Ovary (tissue), 9 donors: ENCODE data around the gene L3MBTL1. TPM values are rescaled to one million over a fixed set of nuclear protein-coding genes. Genes with fewer than 3 reads are reported as not detected.

Source experiments
- DNase-seq, 5 donors: peaks; one replicate each; pipeline ENCODE4 v3.0.0-alpha.2; 2019 to 2020
- H3K27ac ChIP-seq, 2 donors: fragments of 200-600 bp; one replicate each; pipeline versions ENCODE4 v1.5.1 to v1.8.0; 2019 to 2022
- H3K27me3 ChIP-seq: fragments of 200-600 bp; one replicate; pipeline ENCODE4 v1.8.0; 2022
- H3K36me3 ChIP-seq: fragments of 200-600 bp; sonication (generic); one replicate; pipeline ENCODE4 v1.5.1; 2019
- H3K4me1 ChIP-seq: one replicate; pipeline ENCODE4 v1.8.1; 2013; ENCODE audit warnings: mild to moderate bottlenecking, moderate library complexity; ENCODE audit not compliant: insufficient read depth
- H3K4me3 ChIP-seq: fragments of 200-600 bp; sonication (generic); one replicate; pipeline ENCODE4 v1.5.1; 2017
- H3K9me3 ChIP-seq, 2 donors: fragments of 200-600 bp in 1 of 2; sonication (generic) in 1 of 2; one replicate each; pipeline versions ENCODE4 v1.5.1 to v1.8.1; 2013 to 2019; ENCODE audit warnings: mild to moderate bottlenecking in 1 of 2, moderate library complexity in 1 of 2
- CTCF ChIP-seq, 3 donors: fragments of 450-650 bp in 2 of 3; fragments of 200-600 bp in 1 of 3; IDR thresholded peaks; one replicate each; pipeline versions ENCODE4 v1.5.1 to v1.8.0; 2016 to 2022; ENCODE audit warnings: antibody characterized with exemption in 3 of 3, mild to moderate bottlenecking in 1 of 3
- EP300 ChIP-seq: sonication (generic); formaldehyde crosslinking; IDR thresholded peaks from one replicate; pipeline ENCODE4 v1.6.1; 2017; ENCODE audit warnings: antibody characterized with exemption
- POLR2A ChIP-seq: fragments of 450-650 bp; IDR thresholded peaks from one replicate; pipeline ENCODE4 v1.6.1; 2017; ENCODE audit warnings: antibody characterized with exemption, mild to moderate bottlenecking, moderate library complexity
- WGBS, 3 donors: extraction: QIAGEN DNeasy Blood & Tissue Kit in 1 of 3; methylation state at CpG; one replicate each; pipeline versions ENCODE4 v1.1.5 to v1.1.7; 2013 to 2017; 5-methylcytosine and 5-hydroxymethylcytosine counted together
- intact Hi-C, 4 donors: fragments of 100-400 bp; cut with DNase I; formaldehyde crosslinking; loops; one replicate each; pipeline versions ENCODE4 v1.11.0 to v1.15.1; 2022 to 2023
- polyA plus RNA-seq, 2 donors: library from polyadenylated mRNA; stranded (reverse); fragments of 200-250 nt in 1 of 2; fragments of 350-450 nt in 1 of 2; fragmentation: Illumina TruSeq in 1 of 2; extraction: RNeasy Lipid Tissue Mini Kit (QIAGEN cat#74804) in 1 of 2; gene quantifications; one replicate each; pipeline ENCODE4 v1.2.3, GENCODE V29; 2013 to 2014
- total RNA-seq, 7 donors: library from RNA; depleted of rRNA in 2 of 7; stranded (reverse); fragments of >200 nt in 2 of 7; fragmentation: NEBNext Ultra II Directional in 3 of 7; extraction: Animal tissue kit (Norgen Biotek cat#: 25700) in 3 of 7; gene quantifications; one replicate each; pipeline versions ENCODE4 v1.1.0 to v1.2.4, GENCODE V29; 2016 to 2023
- donor health status: DM: no; HTN: no; CAD: no; lungs with moderate emphysema.
- donor health status: DM: no; HTN: no; CAD: no.
- donor health status: Bipolar disorder and iron deficiency.
- donor health status: DM: yes; HTN: yes; CAD: no.
- donor health status: DM: no; HTN: no; CAD: no.
- donor health status: DM: yes; HTN: yes; CAD: no.

The L3MBTL1 gene
- total and polyA plus RNA-seq, 9 donors = 8.0 to 22.9 (median 15.7) TPM

- DNase-seq = no peak
- no peak for TF ChIP-seq POLR2A
- TF ChIP-seq CTCF (IDR thresholded peaks at IDR 0.05) = no peak
- TF ChIP-seq EP300 = no peak
- no peaks in the 10 kb centered on the region for H3K9me3 ChIP-seq
- intact Hi-C loops = no loop called here
- no peak overlapping the region for H3K4me3 ChIP-seq
- H3K27me3 ChIP-seq = no peaks in the 10 kb centered on the region
- H3K27ac ChIP-seq = no peak overlapping the region
- no peaks in the 10 kb centered on the region for H3K4me1 ChIP-seq
- H3K36me3 ChIP-seq = no peaks in the 10 kb centered on the region
- 68 to 76% (median 72%) methylated on average over 11 of the region's 11 CpGs for WGBS, 3 donors
Measured at GRCh38 chr20:43472671-43473380, 34.7 kb upstream of the L3MBTL1 start.

- intact Hi-C loops = no loop called here
- DNase-seq = no peak
- TF ChIP-seq CTCF (IDR thresholded peaks at IDR 0.05) (no peak), POLR2A (no peak), EP300 (no peak)
Measured at GRCh38 chr20:43473381-43473704, 34.2 kb upstream of the L3MBTL1 start.

GRCh38 chr20:43477193-43477592, 30.3 kb upstream of the L3MBTL1 start:
- Histone ChIP-seq H3K9me3 (no peaks in the 10 kb centered on the region), H3K36me3 (no peaks in the 10 kb centered on the region), H3K27me3 (no peaks in the 10 kb centered on the region), H3K4me1 (no peaks in the 10 kb centered on the region), H3K4me3 (no peak overlapping the region), H3K27ac (no peak overlapping the region)
- TF ChIP-seq EP300 = no peak
- no peak for TF ChIP-seq CTCF (IDR thresholded peaks at IDR 0.05)
- no peak for TF ChIP-seq POLR2A
- 64 to 81% (median 75%) methylated on average over 3 of the region's 3 CpGs for WGBS, 3 donors
- intact Hi-C loops = no loop called here
- no peak for DNase-seq

More at GRCh38 chr20:43473381-43473704, 34.2 kb upstream of the L3MBTL1 start:
- H3K36me3 ChIP-seq = no peaks in the 10 kb centered on the region
- no peaks in the 10 kb centered on the region for H3K4me1 ChIP-seq
- no peaks in the 10 kb centered on the region for H3K27me3 ChIP-seq
- H3K9me3 ChIP-seq = no peaks in the 10 kb centered on the region
- WGBS, 3 donors = 94 to 96% (median 94%) methylated on average over 4 of the region's 4 CpGs
- no peak overlapping the region for H3K27ac ChIP-seq
- H3K4me3 ChIP-seq = no peak overlapping the region

GRCh38 chr20:43477619-43478018, 29.9 kb upstream of the L3MBTL1 start:
- no peaks in the 10 kb centered on the region for H3K36me3 ChIP-seq
- no peak for DNase-seq
- H3K4me1 ChIP-seq = no peaks in the 10 kb centered on the region
- 85 to 90% (median 87%) methylated on average over 4 of the region's 4 CpGs for WGBS, 3 donors
- no peak for TF ChIP-seq POLR2A
- TF ChIP-seq EP300 = no peak
- TF ChIP-seq CTCF (IDR thresholded peaks at IDR 0.05) = no peak
- no peaks in the 10 kb centered on the region for H3K27me3 ChIP-seq
- no peak overlapping the region for H3K27ac ChIP-seq
- intact Hi-C loops = no loop called here
- H3K9me3 ChIP-seq = no peaks in the 10 kb centered on the region
- no peak overlapping the region for H3K4me3 ChIP-seq
